ENCODE data around the gene PARP4. TPM values are rescaled to one million over a fixed set of nuclear protein-coding genes. Genes with fewer than 3 reads are reported as not detected.
"Not testable (repeated sequence)": the region's sequence is repeated elsewhere in the genome, so short reads cannot be mapped to it uniquely, and the experiment has no call there.

PARP4 gene
- polyA plus RNA-seq, 1 donor from 2014 or later: 0.76 TPM

DNA sequence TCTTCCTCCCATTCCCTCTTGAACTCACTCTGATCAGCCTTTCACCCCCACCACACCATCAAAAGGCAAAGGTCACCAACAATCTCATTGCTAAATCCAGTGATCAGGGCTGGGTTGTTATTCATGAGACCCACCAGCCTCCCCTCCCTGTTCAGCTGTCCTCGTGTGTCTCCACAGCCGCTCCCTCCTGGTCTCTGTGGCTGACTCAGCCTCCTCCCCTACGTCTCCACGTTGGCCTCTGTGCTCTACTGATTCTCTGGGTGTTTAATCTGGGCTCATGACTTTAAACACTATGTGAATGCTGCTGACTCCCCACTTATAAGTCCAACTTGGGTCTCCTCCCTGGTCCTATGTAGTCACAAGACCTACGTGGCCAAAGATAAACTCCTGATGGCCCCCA lies 38.9 kb downstream of the PARP4 start:
- no peak for TF ChIP-seq TAF1 (IDR thresholded peaks at IDR 0.05; ENCODE audit: low read depth)
- no peak for TF ChIP-seq SMC3 (conservative IDR thresholded peaks at IDR 0.05; ENCODE audit: poor library complexity)
- TF ChIP-seq, protein P1, sequence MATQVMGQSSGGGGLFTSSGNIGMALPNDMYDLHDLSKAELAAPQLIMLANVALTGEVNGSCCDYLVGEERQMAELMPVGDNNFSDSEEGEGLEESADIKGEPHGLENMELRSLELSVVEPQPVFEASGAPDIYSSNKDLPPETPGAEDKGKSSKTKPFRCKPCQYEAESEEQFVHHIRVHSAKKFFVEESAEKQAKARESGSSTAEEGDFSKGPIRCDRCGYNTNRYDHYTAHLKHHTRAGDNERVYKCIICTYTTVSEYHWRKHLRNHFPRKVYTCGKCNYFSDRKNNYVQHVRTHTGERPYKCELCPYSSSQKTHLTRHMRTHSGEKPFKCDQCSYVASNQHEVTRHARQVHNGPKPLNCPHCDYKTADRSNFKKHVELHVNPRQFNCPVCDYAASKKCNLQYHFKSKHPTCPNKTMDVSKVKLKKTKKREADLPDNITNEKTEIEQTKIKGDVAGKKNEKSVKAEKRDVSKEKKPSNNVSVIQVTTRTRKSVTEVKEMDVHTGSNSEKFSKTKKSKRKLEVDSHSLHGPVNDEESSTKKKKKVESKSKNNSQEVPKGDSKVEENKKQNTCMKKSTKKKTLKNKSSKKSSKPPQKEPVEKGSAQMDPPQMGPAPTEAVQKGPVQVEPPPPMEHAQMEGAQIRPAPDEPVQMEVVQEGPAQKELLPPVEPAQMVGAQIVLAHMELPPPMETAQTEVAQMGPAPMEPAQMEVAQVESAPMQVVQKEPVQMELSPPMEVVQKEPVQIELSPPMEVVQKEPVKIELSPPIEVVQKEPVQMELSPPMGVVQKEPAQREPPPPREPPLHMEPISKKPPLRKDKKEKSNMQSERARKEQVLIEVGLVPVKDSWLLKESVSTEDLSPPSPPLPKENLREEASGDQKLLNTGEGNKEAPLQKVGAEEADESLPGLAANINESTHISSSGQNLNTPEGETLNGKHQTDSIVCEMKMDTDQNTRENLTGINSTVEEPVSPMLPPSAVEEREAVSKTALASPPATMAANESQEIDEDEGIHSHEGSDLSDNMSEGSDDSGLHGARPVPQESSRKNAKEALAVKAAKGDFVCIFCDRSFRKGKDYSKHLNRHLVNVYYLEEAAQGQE (IDR thresholded peaks at IDR 0.05; ENCODE audit: borderline replicate concordance): no peak
- TF ChIP-seq RAD21 (conservative IDR thresholded peaks at IDR 0.05): no peak
- no peak for TF ChIP-seq MXI1 (conservative IDR thresholded peaks at IDR 0.05; ENCODE audit: poor library complexity, severe bottlenecking)
- TF ChIP-seq, protein P2, sequence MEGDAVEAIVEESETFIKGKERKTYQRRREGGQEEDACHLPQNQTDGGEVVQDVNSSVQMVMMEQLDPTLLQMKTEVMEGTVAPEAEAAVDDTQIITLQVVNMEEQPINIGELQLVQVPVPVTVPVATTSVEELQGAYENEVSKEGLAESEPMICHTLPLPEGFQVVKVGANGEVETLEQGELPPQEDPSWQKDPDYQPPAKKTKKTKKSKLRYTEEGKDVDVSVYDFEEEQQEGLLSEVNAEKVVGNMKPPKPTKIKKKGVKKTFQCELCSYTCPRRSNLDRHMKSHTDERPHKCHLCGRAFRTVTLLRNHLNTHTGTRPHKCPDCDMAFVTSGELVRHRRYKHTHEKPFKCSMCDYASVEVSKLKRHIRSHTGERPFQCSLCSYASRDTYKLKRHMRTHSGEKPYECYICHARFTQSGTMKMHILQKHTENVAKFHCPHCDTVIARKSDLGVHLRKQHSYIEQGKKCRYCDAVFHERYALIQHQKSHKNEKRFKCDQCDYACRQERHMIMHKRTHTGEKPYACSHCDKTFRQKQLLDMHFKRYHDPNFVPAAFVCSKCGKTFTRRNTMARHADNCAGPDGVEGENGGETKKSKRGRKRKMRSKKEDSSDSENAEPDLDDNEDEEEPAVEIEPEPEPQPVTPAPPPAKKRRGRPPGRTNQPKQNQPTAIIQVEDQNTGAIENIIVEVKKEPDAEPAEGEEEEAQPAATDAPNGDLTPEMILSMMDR (IDR thresholded peaks at IDR 0.05; ENCODE audit: poor library complexity, severe bottlenecking): no peak
- TF ChIP-seq EP300 (conservative IDR thresholded peaks at IDR 0.05; ENCODE audit: poor library complexity, severe bottlenecking): no peak
- TF ChIP-seq POLR2AphosphoS5 (IDR thresholded peaks at IDR 0.05): no peak
- TF ChIP-seq EZH2 (IDR thresholded peaks at IDR 0.05; ENCODE audit: borderline replicate concordance, insufficient read depth, low read length, poor library complexity, severe bottlenecking): no peak

DNA sequence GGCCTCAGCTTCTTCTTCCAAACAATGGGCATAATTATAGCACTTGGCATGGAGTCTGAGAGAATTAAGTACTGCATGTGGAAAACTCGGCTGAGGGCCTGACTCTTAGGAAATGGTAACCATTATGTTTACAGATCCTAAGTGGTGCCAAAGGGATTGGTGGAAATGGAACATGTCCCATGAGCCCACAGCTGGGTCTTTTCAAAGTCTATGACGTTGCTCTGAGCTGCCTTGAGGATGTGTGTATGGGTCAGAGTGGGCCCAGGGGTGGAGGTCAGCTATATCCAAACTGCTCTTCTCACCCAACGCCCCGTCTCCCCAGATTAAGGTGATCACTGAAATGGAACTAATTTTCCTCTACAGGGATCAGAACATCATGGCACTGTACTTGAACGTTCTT lies 40.4 kb downstream of the PARP4 start:
- H3K9me2 ChIP-seq (ENCODE audit: insufficient read depth, low read length); H3K36me3 ChIP-seq (ENCODE audit: insufficient read depth, low read length); H4K20me1 ChIP-seq (ENCODE audit: insufficient read depth); H3F3A ChIP-seq (ENCODE audit: insufficient read depth, low read length, poor library complexity, severe bottlenecking); H3K4me2 ChIP-seq (ENCODE audit: low read length); H3K27me3 ChIP-seq (ENCODE audit: insufficient read depth, low read depth, low read length); H2AFZ ChIP-seq (ENCODE audit: low read depth, low read length); H3K9ac ChIP-seq (ENCODE audit: low read length); H3K4me3 ChIP-seq (ENCODE audit: low read length); H3K79me2 ChIP-seq (replicated peaks; ENCODE audit: insufficient read depth, low read length); H3K9me3 ChIP-seq (ENCODE audit: low read length); H3K27ac ChIP-seq (ENCODE audit: low read length): not testable (repeated sequence)

More for the DNA sequence above, 38.9 kb downstream of the PARP4 start:
- no peaks in the 10 kb centered on the region for H3K79me2 ChIP-seq (replicated peaks; ENCODE audit: insufficient read depth, low read length)
- no peak overlapping the region for H3K4me3 ChIP-seq (ENCODE audit: low read length)
- no peaks in the 10 kb centered on the region for H3K27me3 ChIP-seq (ENCODE audit: insufficient read depth, low read depth, low read length)
- no peak overlapping the region for H3K27ac ChIP-seq (ENCODE audit: low read length)
- no peaks in the 10 kb centered on the region for H3K36me3 ChIP-seq (ENCODE audit: insufficient read depth, low read length)
- no peaks in the 10 kb centered on the region for H3K9me3 ChIP-seq (ENCODE audit: low read length)
- no peak overlapping the region for H3K4me2 ChIP-seq (ENCODE audit: low read length)
- H3K9ac ChIP-seq (ENCODE audit: low read length): no peak overlapping the region
- H4K20me1 ChIP-seq (ENCODE audit: insufficient read depth): no peaks in the 10 kb centered on the region
- H2AFZ ChIP-seq (ENCODE audit: low read depth, low read length): no peak overlapping the region
- H3K9me2 ChIP-seq (ENCODE audit: insufficient read depth, low read length): no peaks in the 10 kb centered on the region
- no peaks in the 10 kb centered on the region for H3F3A ChIP-seq (ENCODE audit: insufficient read depth, low read length, poor library complexity, severe bottlenecking)

DNA sequence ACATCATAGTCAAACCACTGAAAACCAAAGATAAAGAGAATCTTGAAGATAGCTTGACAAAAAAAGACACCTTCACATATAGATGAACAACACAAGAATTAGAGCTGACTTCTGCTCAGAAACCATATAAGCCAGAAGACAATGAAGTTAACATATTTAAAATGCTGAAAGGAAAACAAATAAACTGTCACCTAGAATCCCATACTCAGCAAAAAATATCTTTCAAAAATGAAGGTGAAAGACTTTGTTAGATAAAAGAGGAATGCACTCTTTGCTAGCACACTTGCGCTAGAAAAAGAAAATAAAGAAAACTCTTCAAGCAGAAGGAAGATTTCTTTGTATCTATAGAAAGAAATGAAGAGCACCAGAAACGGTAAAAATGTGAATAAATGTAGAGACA lies 49.5 kb downstream of the PARP4 start:
- H3F3A ChIP-seq (ENCODE audit: insufficient read depth, low read length, poor library complexity, severe bottlenecking): no peaks in the 10 kb centered on the region
- H3K79me2 ChIP-seq (replicated peaks; ENCODE audit: insufficient read depth, low read length): no peaks in the 10 kb centered on the region
- no peak overlapping the region for H2AFZ ChIP-seq (ENCODE audit: low read depth, low read length)
- no peak for TF ChIP-seq SMC3 (conservative IDR thresholded peaks at IDR 0.05; ENCODE audit: poor library complexity)
- no peak for TF ChIP-seq RAD21 (conservative IDR thresholded peaks at IDR 0.05)
- TF ChIP-seq POLR2AphosphoS5 (IDR thresholded peaks at IDR 0.05): no peak
- no peaks in the 10 kb centered on the region for H3K36me3 ChIP-seq (ENCODE audit: insufficient read depth, low read length)
- no peaks in the 10 kb centered on the region for H3K27me3 ChIP-seq (ENCODE audit: insufficient read depth, low read depth, low read length)
- H3K9ac ChIP-seq (ENCODE audit: low read length): no peak overlapping the region
- H3K4me2 ChIP-seq (ENCODE audit: low read length): no peak overlapping the region
- no peaks in the 10 kb centered on the region for H4K20me1 ChIP-seq (ENCODE audit: insufficient read depth)
- H3K27ac ChIP-seq (ENCODE audit: low read length): no peak overlapping the region
- H3K9me2 ChIP-seq (ENCODE audit: insufficient read depth, low read length): no peaks in the 10 kb centered on the region
- H3K9me3 ChIP-seq (ENCODE audit: low read length): no peaks in the 10 kb centered on the region
- H3K4me3 ChIP-seq (ENCODE audit: low read length): no peak overlapping the region

Data from neural cell (in vitro differentiated cells).